Glomerular endothelial cell (primary cell): ENCODE results near the gene BMPR1A. TPM values are rescaled to one million over a fixed set of nuclear protein-coding genes. Genes with fewer than 3 reads are reported as not detected.

Source experiments
- DNase-seq: peaks from one replicate; pipeline ENCODE4 v3.0.0-alpha.2; 2011; ENCODE audit warnings: low read depth, low spot score; ENCODE audit errors: extremely low read depth
- total RNA-seq: library from RNA; depleted of rRNA; stranded (reverse); fragments of >200 nt; gene quantifications from 2 replicates; pipeline ENCODE4 v1.2.3, GENCODE V29; 2015

The BMPR1A gene
- total RNA-seq, 1 donor from 2014 or later: 2.8 TPM

DNA sequence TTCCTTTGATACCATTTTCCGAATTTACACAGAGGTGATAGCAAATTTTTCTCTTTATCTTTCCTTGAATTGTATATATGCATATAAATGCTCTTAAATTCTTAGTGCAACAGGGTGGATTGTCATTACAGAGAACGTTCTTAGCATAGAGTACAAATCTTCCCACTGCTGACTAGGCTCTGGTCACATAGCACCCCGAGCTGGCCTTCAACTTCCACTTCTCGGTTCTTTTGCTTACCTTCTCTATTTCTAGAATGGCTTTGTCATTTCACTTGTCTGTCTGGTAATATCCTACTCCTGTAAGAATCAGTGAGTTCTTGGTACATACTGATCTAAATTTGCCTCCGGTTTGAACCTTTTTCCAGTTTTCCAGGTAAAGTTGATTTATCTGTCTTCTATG lies 225.3 kb downstream of the BMPR1A start:
- no peak for DNase-seq

Other genes with a start within 250 kb of the BMPR1A start
- gene WAPL, start 234.8 kb upstream of the BMPR1A start, total RNA-seq: 22.2 and 29.1 TPM in 2 replicates
- not detected in 2 replicates for gene OPN4, start 102.1 kb upstream of the BMPR1A start, total RNA-seq
- gene LDB3, start 88.1 kb upstream of the BMPR1A start, total RNA-seq: not detected in 2 replicates
- gene MMRN2, start 201.0 kb downstream of the BMPR1A start, total RNA-seq: 153 and 243 TPM in 2 replicates
- gene SNCG, start 202.0 kb downstream of the BMPR1A start, total RNA-seq: 42.3 and 72.4 TPM in 2 replicates
- gene ADIRF, start 211.9 kb downstream of the BMPR1A start, total RNA-seq: 17.5 and 40.6 TPM in 2 replicates